ENCODE data around the gene FAS.
"Not testable (repeated sequence)": the region's sequence is repeated elsewhere in the genome, so short reads cannot be mapped to it uniquely, and the experiment has no call there.

The FAS gene

GRCh38 chr10:89019569-89020327 is 29.1 kb downstream of the FAS start (continued):
- TF ChIP-seq PRDM2 (tag by site-specific recombination; IDR thresholded peaks at IDR 0.05; ENCODE audit: borderline replicate concordance) (no peak), ZNF560 (tag by site-specific recombination; IDR thresholded peaks at IDR 0.05; ENCODE audit: borderline replicate concordance) (no peak), YY1 (tag by site-specific recombination; IDR thresholded peaks at IDR 0.05) (no peak), ZNF202 (tag by site-specific recombination; IDR thresholded peaks at IDR 0.05; ENCODE audit: borderline replicate concordance) (no peak), ZNF16 (tag by site-specific recombination; IDR thresholded peaks at IDR 0.05; ENCODE audit: low read depth) (no peak), OVOL3 (tag by site-specific recombination; IDR thresholded peaks at IDR 0.05) (no peak), ZNF830 (tag by site-specific recombination; IDR thresholded peaks at IDR 0.05; ENCODE audit: low read depth) (no peak), ZNF394 (tag by site-specific recombination; IDR thresholded peaks at IDR 0.05; ENCODE audit: borderline replicate concordance) (no peak)

DNA sequence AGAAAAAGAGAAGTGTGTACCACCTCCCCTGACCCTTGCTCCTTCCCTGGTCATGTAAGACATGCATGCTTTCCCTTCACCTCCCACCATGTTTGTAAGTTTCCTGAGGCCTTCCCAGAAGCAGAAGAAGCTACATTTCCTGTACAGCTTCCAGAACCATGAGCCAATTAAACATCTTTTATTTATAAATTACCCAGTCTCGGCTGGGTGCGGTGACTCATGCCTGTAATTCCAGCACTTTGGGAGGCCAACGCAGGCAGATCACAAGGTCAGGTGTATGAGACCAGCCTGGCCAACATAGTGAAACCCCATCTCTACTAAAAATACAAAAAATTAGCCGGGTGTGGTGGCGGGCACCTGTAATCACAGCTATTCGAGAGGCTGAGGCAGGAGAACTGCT is 30.9 kb downstream of the FAS start:
- H3K4me1 ChIP-seq (ENCODE audit: control insufficient read depth, insufficient read depth, low read length); H3K4me3 ChIP-seq (ENCODE audit: low read depth, low read length); H3K9me3 ChIP-seq (ENCODE audit: control insufficient read depth, insufficient read depth, low read depth, low read length); POLR2A ChIA-PET; H3K36me3 ChIP-seq (ENCODE audit: control insufficient read depth in 2 of 2, insufficient read depth in 1 of 2, low read length in 2 of 2); H3K27ac ChIP-seq (ENCODE audit: extremely low read depth, low read depth, low read length): not testable (repeated sequence)
- CTCF ChIA-PET: interaction anchor here (0.6 to 5.7 kb wide), 6 partner anchors 8 to 1650 kb away, joined by 3 to 15 read pairs (median 6); no protein-coding TSS in a partner anchor

GRCh38 chr10:89022734-89023133 is 32.1 kb downstream of the FAS start:
- H3K4me3 ChIP-seq (ENCODE audit: low read depth, low read length): no peak overlapping the region
- H3K9me3 ChIP-seq (ENCODE audit: control insufficient read depth, insufficient read depth, low read depth, low read length): no peaks in the 10 kb centered on the region; the same call in 1 of the 2 replicates
- H3K27ac ChIP-seq (ENCODE audit: extremely low read depth, low read depth, low read length): no peak overlapping the region
- H3K4me1 ChIP-seq (ENCODE audit: control insufficient read depth, insufficient read depth, low read length): no peaks in the 10 kb centered on the region
- ChIA-PET CTCF (interaction anchor here (0.9 to 5.7 kb wide), 7 partner anchors 8 to 195 kb away, joined by 3 to 15 read pairs (median 4); partner anchors contain the start of gene CH25H), POLR2A (no interaction called here)
- peaks cover 0 to under 1% of the 10 kb centered on the region in 2 experiments; a peak in 1 of 3 replicates for H3K36me3 ChIP-seq (ENCODE audit: control insufficient read depth in 2 of 2, insufficient read depth in 1 of 2, low read length in 2 of 2)
- no peak for TF ChIP-seq KLF7 (tag by site-specific recombination; IDR thresholded peaks at IDR 0.05; ENCODE audit: borderline replicate concordance)
- no peak for TF ChIP-seq ZNF768 (tag by site-specific recombination; IDR thresholded peaks at IDR 0.05)
- TF ChIP-seq ZBTB10 (tag by site-specific recombination; IDR thresholded peaks at IDR 0.05): no peak
- TF ChIP-seq, protein P1, sequence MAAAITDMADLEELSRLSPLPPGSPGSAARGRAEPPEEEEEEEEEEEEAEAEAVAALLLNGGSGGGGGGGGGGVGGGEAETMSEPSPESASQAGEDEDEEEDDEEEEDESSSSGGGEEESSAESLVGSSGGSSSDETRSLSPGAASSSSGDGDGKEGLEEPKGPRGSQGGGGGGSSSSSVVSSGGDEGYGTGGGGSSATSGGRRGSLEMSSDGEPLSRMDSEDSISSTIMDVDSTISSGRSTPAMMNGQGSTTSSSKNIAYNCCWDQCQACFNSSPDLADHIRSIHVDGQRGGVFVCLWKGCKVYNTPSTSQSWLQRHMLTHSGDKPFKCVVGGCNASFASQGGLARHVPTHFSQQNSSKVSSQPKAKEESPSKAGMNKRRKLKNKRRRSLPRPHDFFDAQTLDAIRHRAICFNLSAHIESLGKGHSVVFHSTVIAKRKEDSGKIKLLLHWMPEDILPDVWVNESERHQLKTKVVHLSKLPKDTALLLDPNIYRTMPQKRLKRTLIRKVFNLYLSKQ (tag by site-specific recombination; IDR thresholded peaks at IDR 0.05; ENCODE audit: borderline replicate concordance): no peak
- TF ChIP-seq ZNF266 (tag by site-specific recombination; IDR thresholded peaks at IDR 0.05; ENCODE audit: low read depth): no peak
- TF ChIP-seq PRDM2 (tag by site-specific recombination; IDR thresholded peaks at IDR 0.05; ENCODE audit: borderline replicate concordance): no peak
- TF ChIP-seq ZNF544 (tag by site-specific recombination; IDR thresholded peaks at IDR 0.05): no peak
- no peak for TF ChIP-seq ZNF792 (tag by site-specific recombination; IDR thresholded peaks at IDR 0.05)
